Measurements from ENCODE around the gene BBX.

BBX gene

DNA sequence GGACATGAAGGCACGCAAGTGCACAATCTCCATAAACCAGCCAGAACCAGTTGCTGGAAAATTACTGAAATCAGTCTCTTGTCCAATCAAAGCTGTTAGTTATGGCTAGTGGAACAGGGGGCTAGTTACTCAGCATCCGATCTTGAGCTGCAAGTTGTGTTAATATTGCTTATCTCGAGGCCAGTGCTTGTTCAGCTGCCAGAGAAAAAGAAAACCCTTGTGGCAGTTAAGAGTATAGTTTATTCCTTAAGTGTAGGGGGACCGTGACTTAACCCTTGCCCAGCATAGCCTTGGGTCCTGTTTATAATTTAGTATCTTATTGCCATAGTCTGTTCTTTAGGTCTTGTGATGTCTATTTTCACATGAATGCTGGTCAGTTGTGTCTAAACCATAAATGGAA is 299.5 kb downstream of the BBX start:
- H3K4me3 ChIP-seq (ENCODE audit: low read depth, low read length): no peak overlapping the region
- TF ChIP-seq, protein P1, sequence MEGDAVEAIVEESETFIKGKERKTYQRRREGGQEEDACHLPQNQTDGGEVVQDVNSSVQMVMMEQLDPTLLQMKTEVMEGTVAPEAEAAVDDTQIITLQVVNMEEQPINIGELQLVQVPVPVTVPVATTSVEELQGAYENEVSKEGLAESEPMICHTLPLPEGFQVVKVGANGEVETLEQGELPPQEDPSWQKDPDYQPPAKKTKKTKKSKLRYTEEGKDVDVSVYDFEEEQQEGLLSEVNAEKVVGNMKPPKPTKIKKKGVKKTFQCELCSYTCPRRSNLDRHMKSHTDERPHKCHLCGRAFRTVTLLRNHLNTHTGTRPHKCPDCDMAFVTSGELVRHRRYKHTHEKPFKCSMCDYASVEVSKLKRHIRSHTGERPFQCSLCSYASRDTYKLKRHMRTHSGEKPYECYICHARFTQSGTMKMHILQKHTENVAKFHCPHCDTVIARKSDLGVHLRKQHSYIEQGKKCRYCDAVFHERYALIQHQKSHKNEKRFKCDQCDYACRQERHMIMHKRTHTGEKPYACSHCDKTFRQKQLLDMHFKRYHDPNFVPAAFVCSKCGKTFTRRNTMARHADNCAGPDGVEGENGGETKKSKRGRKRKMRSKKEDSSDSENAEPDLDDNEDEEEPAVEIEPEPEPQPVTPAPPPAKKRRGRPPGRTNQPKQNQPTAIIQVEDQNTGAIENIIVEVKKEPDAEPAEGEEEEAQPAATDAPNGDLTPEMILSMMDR (IDR thresholded peaks at IDR 0.05; ENCODE audit: insufficient read depth, low read depth, low read length, missing control alignments): no peak
- DNase-seq (ENCODE audit: low read depth): no peak

DNA sequence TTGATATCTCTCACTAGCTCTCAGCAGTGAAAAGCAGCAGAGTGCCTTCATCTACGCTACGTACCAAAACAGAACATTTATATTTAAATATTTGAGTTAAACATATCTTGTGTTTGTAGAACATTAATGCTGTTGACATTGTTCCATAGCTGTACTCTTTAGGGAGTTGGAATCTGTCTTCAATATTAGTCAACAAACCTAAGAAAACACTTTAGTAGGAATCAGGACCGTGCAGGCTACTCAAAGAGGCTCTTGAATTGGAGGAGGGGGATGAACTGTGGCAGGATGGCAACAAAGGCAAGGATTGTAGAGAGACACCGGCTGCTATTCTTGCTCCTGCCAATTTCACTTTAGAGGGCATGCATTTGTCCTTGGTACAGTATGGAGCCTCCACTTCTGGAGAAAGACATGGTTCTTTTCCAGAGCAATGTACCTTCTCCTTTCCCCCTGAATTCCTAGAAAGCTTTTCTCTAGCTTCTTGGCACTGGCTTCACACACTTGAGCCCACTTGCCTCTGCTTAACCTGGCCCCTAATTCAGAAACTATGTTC is 302.1 kb downstream of the BBX start:
- TF ChIP-seq, protein P1 (IDR thresholded peaks at IDR 0.05; ENCODE audit: insufficient read depth, low read depth, low read length, missing control alignments): no peak
- no peak for DNase-seq (ENCODE audit: low read depth)
- no peak overlapping the region for H3K4me3 ChIP-seq (ENCODE audit: low read depth, low read length)

DNA sequence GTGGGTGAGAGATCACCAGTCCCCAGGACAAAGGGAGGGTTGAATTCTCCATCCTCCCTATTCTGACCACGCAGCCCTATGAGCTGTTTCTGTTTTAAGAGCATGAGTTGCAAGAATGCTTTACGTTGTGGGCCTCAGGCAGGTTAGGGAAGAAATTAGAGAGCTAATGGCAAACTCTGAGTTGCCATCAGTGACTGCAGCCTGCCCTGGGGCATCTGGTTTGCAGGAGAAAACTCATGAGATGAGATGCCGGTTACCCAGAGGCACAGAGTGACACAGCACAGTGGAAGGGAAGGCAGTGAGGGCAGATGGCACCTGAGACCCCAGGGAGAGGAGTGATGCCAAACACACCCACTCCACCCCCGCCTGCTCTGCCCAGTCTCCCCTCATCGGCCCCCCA is 302.8 kb downstream of the BBX start:
- TF ChIP-seq, protein P1 (IDR thresholded peaks at IDR 0.05; ENCODE audit: insufficient read depth, low read depth, low read length, missing control alignments): no peak
- H3K4me3 ChIP-seq (ENCODE audit: low read depth, low read length): no peak overlapping the region
- DNase-seq (ENCODE audit: low read depth): no peak

DNA sequence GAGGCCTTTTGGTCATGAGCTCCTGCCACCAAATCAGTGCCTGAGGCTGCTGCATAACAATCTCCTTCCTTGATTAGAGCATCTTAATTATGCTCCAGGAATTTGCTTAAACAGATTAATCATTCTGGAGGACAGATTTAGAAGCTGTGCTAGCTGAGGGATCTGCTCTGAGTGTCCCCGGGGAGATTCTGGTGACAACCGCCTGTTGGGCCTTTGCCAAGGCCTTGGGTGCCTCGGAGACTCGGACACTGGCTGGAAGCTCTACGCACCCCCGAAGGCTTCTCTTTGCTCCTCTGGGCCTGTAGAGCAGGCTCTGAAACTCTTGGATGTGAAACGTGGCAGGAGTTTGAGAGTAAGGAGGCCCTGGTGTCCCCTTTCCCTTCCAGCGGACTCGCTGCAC is 304.0 kb downstream of the BBX start:
- no peak overlapping the region for H3K4me3 ChIP-seq (ENCODE audit: low read depth, low read length)
- no peak for DNase-seq (ENCODE audit: low read depth)
- TF ChIP-seq, protein P1 (IDR thresholded peaks at IDR 0.05; ENCODE audit: insufficient read depth, low read depth, low read length, missing control alignments): no peak

DNA sequence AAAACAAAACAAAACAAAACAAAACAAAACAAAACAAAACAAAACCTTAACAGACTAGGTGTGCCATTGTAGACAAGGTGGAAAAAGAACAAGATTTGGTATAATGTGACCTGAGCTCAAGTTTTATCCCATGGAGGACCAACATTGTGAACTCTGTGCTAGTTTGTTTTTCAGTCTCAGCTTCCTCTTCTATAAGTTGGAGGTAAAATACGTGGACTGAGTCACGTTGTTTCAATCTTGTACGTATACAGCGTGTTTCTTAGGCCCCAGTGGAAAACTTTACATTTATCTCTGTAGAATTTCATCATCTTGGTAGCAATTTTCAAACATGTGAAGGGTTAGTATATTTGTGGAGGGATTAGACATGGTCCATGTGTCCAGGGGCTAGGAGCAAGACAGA is 306.4 kb downstream of the BBX start:
- TF ChIP-seq, protein P1 (IDR thresholded peaks at IDR 0.05; ENCODE audit: insufficient read depth, low read depth, low read length, missing control alignments): no peak
- no peak overlapping the region for H3K4me3 ChIP-seq (ENCODE audit: low read depth, low read length)
- DNase-seq (ENCODE audit: low read depth): no peak

DNA sequence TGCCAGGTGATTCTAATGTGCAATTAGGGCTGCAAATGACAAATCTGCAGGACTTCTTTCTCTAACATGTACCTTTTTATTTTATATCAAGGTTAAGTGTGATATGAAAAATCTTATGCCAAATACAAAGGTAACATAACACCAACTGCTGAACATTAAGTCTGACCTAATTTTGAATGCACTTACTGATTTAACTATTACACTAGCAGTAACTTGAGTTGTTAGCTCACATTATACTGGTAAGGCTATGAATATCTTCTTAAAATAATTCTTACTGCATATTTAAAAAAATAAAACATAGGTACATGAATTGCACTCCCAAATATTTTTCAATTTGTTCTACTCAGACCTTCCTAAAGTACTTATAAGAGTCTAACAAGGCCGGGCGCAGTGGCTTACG is 308.8 kb downstream of the BBX start:
- no peak for DNase-seq (ENCODE audit: low read depth)
- H3K4me3 ChIP-seq (ENCODE audit: low read depth, low read length): no peak overlapping the region
- TF ChIP-seq, protein P1 (IDR thresholded peaks at IDR 0.05; ENCODE audit: insufficient read depth, low read depth, low read length, missing control alignments): no peak

DNA sequence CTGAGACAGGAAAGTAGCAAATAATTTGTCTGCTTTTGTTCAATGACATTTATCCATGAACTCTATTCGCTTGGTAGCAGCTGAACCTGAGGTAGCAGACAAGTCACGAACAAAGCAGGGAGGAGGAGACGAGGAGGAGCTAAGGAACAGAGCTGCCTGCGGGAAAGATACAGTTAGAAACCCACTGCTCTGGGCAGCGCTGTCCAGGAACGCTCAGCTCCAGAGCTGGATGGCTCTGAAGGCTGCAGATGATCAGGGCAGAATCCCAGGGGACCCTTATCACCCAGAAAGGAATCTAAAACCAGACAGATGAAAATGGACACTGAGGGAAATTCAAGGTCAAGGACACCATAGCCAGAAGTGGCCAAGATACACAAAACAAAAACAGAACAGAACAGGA is 310.3 kb downstream of the BBX start:
- TF ChIP-seq, protein P1 (IDR thresholded peaks at IDR 0.05; ENCODE audit: insufficient read depth, low read depth, low read length, missing control alignments): no peak
- no peak for DNase-seq (ENCODE audit: low read depth)
- H3K4me3 ChIP-seq (ENCODE audit: low read depth, low read length): no peak overlapping the region

Measured in GM12865 (cell line).